GM12874 (cell line): ENCODE data around the gene NACC2.

Experiments
- CTCF ChIP-seq: IDR thresholded peaks from 2 replicates; pipeline ENCODE4 v1.5.1; 2011; ENCODE audit warnings: low read depth, mild to moderate bottlenecking, control low read depth, low read length, moderate library complexity; ENCODE audit not compliant: insufficient read depth

NACC2 gene

GRCh38 chr9:136079211-136079915 lies 15.7 kb downstream of the NACC2 start:
- TF ChIP-seq CTCF, result no peak

GRCh38 chr9:136078498-136079011 lies 16.5 kb downstream of the NACC2 start:
- TF ChIP-seq CTCF, result no peak

- no peak for TF ChIP-seq CTCF
These were observed 17.1 kb downstream of the NACC2 start for GRCh38 chr9:136078024-136078423.

GRCh38 chr9:136077491-136077890 lies 17.6 kb downstream of the NACC2 start:
- TF ChIP-seq CTCF, result no peak

GRCh38 chr9:136075881-136076678 lies 19.0 kb downstream of the NACC2 start:
- no peak for TF ChIP-seq CTCF

- no peak for TF ChIP-seq CTCF
These were observed 19.8 kb downstream of the NACC2 start for GRCh38 chr9:136075134-136075841.

- TF ChIP-seq CTCF, result no peak
These were observed 20.4 kb downstream of the NACC2 start for GRCh38 chr9:136074706-136075105.
